Measurements from ENCODE around the gene PKD1.

Gene PKD1

DNA sequence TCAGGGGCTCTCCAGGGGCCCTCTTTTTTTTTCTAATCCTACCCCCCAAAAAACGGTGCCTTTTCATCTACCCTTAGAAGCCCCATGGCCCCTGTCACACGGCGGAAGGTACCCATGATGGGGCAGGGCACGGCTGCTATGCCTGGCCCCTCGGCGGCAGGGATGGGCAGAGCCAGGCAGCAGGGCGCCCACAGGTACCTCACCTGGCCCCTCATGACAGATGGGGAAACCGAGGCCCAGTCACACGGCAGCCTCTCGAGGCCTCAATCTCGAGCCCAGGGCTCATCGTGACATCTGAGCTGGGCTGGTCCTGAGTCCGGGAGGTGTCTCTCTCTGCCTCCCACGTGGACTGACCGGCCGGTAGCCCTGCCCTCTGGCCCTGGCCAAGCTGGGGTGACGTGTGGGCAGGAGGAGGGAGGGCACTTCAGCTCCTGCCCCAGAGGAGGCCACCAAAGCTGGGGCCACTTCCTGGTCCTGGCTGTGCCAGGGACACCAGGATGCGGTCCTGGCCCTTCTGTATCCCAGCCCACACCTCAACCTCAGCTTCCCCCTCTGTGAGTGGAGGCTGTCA lies 31.5 kb upstream of the PKD1 start:
- DNase-seq: no peak

DNA sequence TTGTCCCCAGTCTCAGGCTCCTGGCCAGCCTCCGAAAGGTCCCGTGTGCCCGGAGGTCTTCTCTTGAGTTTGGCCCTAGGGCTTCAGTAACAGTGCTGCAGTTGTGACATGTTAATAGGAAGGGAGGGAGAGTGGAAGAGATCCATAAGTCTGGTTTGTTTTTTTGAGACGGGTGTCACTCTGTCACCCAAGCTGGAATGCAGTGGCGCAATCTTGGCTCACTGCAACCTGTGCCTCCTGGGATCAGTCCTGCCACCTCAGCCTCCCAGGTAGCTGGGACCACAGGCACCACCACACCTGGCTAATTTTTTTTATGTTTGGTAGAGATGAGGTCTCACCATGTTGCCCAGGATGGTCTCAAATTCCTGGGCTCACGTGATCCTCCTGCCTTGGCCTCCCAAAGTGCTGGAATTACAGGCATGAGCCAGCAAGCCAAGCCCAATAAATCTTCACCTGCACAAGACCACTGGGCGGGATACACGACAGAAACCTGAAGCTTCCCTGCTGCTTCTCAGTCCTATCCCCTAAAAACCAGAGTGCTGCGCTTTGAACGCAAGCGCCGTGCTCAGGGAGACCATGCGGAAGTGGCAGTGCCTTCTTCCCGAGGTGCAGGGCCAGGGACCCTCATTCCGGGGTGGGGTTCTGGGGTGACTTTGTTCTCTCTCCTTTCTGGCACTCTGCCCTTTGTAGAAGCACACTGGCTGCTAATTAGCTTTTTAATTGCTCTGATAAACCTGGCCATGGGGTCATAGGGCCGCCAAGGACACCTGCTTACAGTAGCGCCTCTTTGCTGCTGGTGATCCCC lies 30.8 kb upstream of the PKD1 start:
- no peak for DNase-seq

DNA sequence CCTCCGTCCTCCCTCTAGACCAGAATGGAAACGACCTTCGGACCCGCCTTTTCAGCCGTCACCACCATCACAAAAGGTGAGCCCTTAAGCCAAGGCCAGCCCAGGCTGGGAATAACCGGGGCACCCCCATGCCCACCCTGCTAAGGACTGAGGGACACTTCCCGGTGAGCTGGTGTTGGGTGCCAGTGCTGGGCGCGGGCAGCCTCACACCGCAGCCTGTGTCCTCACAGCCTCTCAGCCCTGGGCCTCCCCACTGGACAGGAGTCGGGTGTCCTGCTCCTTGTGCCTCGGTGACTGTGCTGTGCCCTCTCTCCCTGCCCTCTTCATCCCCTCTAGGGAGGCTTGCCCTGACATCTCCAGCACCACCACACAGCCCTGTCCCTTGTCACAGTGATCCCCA lies 30.2 kb upstream of the PKD1 start:
- no peak for DNase-seq

DNA sequence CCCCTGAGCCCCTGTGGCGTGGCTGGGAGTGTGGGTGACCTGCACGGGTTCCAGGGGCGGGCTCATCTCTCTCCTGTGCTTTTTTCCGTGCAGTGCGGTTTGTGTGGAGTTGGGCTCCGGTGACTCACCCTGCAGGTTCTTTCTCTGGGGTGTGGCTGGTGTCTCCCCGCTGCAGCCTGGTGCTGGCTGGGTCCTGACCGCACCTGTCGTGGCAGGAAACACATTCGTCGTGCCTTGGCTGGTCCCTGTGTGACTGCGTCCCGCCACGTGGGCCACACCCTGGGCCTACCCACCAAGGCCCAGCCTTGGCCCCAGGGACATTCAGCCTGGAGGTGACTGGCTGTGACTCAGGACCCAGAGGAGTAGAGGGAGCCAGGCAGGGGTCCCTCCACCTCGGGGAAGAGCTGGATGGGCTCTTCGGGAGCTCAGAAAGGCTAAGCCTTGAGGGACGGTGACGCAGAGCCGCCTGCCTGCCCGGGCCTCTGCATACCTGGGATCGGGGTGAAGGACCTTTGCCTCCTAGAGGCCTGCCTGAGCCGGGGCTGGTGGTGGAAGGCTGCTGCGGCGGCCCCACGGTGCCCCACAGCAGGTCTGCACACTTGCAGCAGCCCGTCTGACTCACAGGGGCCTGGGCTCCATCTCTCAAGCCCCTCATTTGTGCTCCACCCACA lies 27.6 kb upstream of the PKD1 start:
- no peak for DNase-seq

DNA sequence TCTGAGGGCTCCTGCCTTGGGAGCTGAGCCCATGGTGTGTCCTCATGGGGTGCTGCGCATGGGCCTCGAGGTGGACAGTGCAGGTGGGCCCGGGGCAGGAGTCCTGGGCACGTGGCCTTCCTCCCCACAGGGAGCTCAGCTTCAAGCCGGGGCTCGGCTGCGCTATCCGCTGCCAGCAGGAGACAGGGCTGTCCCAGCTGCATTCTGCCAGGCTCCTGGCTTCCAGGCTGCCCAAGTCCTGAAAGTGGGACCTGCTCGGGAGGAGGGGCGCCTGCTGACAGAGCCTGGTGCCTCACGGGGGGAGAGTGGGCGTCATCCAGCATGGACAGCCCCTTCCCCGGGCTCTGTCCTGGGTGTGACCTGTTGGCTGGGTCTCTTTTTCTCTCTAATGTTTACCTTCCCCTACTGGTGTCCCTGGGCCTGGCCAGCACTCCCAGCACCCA lies 27.0 kb upstream of the PKD1 start:
- DNase-seq: no peak

DNA sequence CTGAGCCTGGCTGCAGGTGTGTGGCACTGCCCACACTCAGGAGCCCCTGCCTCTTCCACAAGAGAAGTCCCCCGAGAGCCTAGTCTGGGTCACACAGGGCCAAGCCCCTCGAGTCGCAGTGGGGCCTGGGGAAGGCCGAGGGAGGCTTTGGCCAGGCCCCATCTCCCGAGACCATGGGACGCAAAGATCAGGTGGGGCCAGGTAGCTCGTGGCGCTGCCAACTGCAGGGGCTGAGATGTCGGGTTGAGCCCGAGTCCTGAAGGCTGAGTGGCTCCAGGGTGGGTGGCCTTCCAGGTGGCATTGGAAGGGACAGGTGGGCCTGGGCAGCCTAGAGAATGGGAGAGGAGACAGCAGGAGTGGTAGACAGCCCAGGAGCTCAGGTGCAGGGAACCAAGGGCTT lies 26.2 kb upstream of the PKD1 start:
- DNase-seq: no peak

DNA sequence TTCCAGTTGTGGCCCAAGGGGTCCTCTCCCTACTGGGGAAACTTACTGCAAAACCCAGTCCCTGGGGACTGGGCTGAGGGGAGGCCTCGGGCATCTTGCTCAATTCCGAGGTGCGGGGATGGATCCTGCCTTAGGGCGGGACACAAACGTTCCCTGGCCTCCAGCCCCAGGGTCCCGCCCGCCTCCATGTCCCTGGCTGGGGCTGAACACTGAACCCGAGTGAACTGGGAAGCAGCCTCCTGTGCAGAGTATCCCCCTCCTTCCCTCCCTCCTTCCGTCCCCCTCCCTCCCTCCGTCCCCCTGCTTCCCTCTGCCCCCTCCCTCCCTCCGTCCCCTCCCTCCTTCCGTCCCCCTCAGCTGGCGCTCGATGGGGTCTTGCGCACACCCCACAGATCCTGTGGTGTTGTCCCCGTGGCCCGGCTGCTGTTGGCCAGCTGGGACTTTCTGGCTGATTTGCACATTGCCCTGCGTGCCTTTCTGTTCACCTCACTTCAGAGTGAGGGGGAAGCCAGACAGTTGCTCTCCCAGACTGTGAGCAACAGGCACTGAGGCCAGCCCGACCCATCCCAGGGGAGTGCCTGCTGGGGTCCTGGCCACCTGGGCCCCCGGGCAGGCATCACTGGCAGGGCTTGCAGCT lies 25.3 kb upstream of the PKD1 start:
- no peak for DNase-seq

DNA sequence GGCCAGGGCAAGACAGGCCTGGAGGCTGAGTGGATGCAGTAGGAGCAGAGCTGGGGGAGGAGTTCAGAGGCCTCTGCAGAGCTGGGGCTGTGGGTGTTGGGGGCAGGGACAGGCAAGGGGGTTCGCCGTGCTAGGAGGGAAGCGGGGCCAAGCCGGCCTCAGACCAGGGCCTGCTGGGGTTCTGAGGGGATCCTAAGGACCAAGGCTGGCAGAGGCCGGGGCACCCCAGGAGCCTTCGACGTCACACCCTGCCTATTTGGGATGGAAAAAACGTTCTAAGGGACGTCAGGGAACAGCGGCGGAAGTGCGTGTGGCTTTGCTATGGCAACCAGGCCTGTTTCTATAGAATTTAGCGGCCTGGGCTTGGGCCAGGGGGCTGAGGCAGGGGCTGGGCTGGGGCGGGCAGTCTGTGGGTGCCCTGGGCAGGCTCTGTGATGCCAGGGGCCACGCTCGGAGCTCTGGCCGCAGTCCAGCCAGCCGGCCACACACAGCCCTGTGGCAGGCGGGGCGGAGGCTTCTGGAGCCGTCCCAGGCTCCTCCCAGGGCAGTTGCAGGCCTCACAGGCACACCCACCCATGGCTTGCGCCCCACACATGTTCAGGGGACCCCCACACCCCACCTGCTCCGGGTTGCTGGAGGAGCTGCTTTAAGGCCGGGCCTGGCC lies 23.6 kb upstream of the PKD1 start:
- DNase-seq: peak; percentile 63

DNA sequence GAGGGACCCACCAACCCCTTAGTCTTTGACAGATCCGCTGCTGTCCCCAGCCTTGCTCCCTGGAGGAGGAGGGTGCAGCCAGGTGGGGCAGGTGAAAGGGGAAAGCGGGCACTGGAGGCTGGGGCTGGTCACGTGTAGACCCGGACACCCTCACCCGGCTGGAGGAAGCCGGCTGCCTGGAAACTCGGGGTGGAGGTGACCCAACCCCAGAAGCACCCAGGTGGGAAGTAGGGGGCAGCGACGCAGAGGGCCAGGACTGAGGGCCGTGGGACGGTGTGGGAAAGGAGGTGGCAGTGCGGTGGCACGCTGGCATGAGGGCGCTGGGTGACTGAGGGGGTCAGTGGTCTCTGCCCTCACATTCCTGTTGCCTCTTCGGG lies 22.6 kb upstream of the PKD1 start:
- DNase-seq: no peak

DNA sequence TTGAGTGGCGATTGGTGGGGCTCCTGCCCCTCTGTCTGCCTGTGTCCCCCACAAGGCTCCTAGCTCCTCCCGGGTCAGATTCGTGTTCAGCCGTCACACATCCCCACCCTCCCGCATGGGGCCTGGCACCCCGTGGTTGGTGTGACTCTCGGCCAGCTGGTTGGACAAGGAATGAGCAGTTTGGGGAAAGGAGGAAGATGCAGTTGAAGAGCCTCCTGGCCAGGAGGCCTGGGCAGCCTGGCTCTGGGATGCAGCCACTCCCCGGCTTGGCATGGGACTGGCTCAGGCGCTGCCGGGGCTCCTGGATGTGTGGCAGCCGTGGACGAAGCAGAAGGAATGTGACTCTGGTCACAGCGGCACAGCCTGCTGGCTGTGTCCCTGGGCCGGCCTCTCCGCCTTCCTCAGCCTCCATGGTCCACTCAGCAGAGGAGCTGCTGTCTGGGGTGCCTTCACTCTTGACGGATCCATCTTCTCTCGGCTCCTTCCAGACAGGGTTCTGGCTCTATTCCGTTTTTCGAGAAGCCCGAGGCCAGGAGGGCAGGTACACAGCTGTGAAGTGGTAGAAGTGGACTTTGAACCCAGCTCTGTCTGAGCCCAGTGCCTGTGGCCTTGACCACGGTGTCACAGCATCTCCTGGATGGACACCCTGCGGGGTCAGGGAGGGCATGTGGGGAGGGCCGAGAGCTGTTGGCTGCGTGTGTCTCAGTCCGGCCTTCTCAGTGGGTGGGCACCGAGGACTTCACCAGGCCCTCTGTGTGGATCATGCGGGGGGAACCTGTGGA lies 22.0 kb upstream of the PKD1 start:
- DNase-seq: no peak

DNA sequence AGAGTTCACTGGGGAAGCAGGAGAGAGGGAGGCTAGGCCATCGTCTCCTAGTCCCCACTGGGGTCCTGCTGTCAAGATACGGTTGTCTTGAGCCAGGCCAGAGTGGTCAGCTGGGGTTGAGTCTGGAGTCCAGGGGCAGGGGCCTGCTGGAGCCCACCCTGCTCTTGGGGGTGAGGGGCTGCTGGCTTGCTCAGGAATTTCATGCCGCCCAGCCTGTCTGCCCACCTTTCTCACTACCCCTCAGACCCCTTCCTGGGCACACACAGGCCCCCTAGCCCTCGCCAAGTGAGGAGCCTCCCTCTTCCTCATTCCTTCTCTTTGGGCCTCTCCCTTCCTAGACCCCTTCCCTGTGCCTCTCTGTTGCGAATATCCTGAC lies 21.1 kb upstream of the PKD1 start:
- DNase-seq: no peak

DNA sequence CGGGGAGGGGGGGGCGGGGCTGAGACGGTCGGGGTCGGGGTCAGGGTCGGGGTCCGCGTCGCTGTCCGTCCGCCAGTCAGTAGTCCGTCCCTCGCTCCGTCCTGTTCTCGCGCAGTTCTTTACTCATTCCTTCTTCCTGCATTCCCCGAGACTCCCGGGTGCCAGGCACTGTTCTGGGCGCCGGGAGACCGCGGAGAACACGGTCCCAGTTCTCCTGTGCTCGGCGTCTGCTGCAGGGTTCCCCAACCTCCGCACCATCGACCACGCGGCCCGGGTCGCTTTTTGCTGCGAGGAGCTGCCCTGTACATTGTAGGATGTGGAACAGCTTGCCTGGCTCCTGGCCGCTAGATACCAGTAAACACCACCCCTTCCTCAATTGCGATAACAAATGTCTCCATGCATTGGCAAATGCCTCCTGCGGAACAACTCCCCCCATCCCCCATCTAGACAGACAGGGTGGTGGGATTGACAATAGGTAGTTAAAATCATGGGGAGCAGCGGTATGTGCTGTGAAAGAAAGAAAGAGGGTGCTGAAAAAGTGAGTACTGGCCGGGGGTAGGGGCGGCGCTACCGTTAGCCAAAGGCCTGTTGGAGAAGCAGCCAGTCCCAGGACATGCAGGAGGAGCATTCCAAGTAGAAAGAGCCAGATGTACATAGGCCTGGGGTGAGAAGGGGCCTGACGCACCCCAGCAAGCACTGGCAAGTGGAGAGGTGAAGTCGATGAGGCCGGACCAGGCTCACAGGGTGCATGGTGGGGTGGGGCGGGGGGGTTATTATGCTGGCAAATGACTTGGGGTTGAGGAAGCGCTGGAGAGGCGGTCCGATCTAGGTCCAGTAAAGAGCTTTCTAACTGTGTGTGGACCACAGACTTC lies 20.5 kb upstream of the PKD1 start:
- peak; percentile 66 for DNase-seq

DNA sequence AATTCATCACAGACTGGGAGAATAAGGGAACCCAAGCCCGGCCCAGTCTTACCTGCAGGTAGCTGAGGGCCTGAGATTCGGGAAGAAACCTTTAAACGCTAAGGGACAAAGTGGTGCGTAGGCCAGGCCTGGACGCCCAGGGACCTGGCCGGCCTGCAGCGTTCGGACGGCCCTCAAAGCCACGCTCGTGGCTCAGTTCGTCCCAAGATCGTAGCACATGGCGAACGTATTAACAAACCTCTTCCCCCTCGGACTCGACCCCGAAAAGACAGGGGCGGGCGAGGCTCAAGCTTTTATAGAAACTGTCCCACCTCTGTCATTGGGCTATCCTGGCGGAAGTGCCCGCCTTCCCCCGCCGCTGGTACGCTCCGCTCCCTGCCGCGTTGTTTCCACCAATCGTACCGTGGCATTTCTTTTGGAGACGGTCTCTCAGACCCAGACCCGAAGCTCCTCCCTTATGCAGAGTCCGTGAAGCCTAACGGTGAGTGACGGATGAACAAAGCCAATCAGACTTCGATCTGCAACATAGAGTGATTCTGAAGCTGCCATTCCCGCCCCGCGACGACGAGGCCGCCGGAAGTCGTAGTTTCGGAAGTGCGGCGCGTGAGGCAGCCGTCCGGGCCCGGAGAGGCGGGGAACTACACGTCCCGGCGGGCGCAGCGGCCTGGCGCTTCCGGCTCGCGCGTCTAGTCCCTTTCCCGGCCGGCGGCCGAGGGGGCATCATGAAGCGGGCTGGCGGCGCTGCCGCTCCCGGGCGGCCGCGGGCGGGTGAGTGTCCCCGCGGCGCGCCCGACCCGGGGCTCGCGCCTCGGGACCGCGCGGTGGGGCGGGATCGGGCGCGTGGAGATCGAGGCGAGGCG lies 19.6 kb upstream of the PKD1 start, which contains the start of gene TRAF7:
Gene TRAF7, plus strand, starts transcription at position 692 of the 860 bp plus-strand sequence. CDS start 8,139 bp downstream, outside the sequence.
- DNase-seq: peak; percentile 100

DNA sequence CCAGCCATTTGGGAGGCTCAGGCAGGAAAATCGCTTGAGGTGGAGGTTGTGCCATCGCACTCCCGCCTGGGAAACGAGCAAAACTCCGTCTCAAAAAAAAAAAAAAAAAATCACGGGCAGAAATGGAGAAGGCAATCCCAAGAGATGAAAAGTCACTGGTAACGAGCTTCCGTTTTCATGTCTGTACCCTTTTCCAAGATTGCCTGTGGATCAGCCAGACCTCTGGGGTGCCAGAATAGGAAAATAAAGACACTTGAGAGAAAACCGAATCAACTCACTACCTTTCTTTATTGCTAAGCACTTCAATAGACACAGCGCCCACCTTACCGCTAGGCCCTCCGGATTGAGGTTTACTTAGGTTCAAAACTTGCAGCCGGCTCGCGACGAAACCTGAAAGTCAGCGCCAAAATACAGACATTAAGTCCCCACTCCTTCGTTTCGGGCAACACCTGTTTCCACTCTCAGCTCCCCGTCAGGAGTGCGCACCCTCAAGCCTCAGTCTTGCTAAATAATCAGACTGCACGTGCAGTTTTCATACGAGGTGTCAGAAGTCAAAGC lies 18.9 kb upstream of the PKD1 start:
- DNase-seq: peak; percentile 17

DNA sequence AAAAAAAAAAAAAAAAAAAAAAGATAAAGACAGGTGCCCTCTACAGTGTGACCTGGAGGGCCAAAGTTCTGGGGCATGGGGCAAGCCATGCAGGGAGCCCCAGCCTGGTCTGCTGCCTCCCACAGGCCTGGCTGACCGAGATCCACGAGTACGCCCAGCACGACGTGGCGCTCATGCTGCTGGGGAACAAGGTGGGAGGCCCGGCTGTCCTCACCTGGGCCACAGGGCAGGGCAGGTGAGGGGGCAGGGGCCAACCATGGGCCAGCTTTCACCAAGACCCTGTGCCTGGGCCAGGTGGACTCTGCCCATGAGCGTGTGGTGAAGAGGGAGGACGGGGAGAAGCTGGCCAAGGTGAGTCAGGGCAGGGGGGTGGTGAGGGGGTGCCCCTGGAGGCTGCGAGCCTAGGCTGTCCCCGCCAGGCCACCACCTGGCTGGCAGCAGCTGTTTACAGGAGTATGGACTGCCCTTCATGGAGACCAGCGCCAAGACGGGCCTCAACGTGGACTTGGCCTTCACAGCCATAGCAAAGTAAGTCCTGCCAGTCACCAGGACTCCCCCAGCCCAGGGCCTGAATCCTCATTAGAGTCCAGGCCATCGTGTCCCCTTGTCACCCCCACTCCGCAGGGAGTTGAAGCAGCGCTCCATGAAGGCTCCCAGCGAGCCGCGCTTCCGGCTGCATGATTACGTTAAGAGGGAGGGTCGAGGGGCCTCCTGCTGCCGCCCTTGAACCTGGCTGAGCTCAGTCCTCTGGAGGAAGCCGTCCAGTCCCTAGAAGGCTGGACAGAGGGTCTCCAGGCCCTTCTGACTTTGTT lies 17.2 kb upstream of the PKD1 start:
- DNase-seq: peak; percentile 32

DNA sequence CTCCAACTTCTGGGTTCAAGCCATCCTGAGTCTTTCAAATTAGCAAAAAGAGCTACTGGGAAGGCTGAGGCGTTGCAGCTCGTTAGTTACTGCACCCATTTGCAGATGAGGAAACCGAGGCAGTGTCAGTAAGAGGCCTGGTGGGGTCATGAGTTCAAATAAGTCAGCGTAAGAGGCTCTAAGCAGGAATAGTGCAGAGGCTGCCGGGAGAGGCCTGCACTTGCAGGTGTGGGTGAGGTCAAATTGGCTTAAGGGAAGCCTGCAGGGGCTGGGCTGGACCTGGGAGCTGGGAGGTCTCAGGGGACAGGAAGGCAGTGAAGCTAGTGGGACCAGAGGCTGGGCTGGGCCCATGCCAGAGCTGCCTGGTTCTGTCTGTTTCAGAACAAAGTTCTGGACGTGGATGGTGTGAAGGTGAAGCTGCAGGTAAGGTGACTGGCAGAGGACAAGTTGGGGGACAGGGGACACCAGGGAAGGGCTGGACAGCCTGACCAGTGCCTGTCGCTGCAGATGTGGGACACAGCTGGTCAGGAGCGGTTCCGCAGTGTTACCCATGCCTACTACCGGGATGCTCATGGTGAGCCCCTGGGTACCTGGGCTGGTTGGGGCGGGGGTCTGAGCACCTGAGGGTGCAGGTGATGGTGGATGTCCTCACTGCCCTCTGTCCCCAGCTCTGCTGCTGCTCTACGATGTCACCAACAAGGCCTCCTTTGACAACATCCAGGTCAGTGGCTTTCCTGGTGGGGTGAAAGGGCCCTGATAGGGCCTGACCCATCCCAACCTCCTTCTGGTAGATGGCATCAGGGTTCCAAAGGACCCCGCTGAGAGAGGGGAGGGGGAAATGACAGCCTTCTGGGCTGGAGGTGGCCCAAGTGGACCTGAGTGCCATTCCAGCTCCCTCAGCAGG lies 15.7 kb upstream of the PKD1 start:
- DNase-seq: no peak

DNA sequence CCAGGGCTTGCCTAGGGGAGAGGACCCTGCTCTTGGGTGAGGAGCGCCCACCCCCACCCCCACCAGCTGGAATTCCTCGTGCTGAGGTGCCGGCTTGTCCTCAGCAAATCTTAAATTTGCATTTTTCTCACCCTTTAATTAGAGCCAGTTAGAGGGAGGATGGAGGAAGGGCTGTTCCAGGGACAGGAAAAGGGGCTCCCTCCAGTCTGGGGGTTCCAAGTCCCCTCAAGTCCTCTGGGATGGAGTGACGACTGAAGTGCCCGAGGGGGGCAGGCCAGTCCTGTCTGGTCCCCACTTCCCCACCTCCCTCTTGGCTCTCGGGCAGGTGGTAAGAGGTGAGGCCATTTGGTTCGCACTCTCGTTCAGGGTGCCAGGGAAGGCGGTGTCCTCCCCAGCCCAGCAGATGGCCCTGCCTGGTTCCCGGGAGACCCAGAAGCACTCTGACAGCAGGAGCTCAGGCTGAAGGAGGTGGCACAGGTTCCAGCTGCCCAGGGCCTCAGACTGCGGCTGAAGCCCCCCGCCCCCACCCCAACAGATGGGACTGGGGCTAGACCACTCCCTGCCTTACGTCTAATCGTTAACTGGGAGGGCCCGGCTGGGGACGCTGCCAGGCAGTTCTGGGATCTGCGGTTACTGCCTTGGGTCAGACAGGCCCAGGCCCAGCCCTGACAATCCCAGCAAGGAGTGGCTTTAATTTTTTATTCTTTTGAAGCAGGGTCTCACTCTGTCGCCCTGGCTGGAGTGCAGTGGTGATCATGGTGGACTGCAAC lies 14.9 kb upstream of the PKD1 start:
- no peak for DNase-seq

Measured in HCEC 1CT (cell line).